RWPE2 (cell line): ENCODE results near the gene CRISPLD2.

Experiments used
- ATAC-seq: fragments of 200-7000 bp; cut with Tn5 transposase; 3 replicates; pipeline ENCODE4 v1.9.1; 2021; ENCODE audit warnings: low read depth
- DNase-seq: peaks from one replicate; pipeline ENCODE4 v3.0.0-alpha.2; 2020; ENCODE audit warnings: low spot score
- H3K27ac ChIP-seq: fragments of 450-650 bp; 2 replicates; pipeline ENCODE4 v1.5.1; 2017; ENCODE audit warnings: mild to moderate bottlenecking; ENCODE audit not compliant: poor library complexity, severe bottlenecking
- H3K27me3 ChIP-seq: fragments of 250-450 bp; sonication (Bioruptor Pico); 2 replicates; pipeline ENCODE4 v1.5.1; 2021; ENCODE audit warnings: mild to moderate bottlenecking, moderate library complexity; ENCODE audit not compliant: insufficient read depth, poor library complexity, severe bottlenecking
- H3K36me3 ChIP-seq: fragments of 250-450 bp; sonication (Bioruptor Pico); 2 replicates; pipeline ENCODE4 v1.5.1; 2020; ENCODE audit warnings: low read depth, mild to moderate bottlenecking, moderate library complexity
- H3K4me1 ChIP-seq: fragments of 250-450 bp; sonication (Bioruptor Pico); 2 replicates; pipeline ENCODE4 v1.5.1; 2021; ENCODE audit warnings: mild to moderate bottlenecking, moderate library complexity; ENCODE audit not compliant: insufficient read depth, poor library complexity, severe bottlenecking
- H3K4me3 ChIP-seq: fragments of 250-450 bp; sonication (Bioruptor Pico); 2 replicates; pipeline ENCODE4 v1.5.1; 2021; ENCODE audit warnings: mild to moderate bottlenecking, moderate library complexity; ENCODE audit not compliant: severe bottlenecking
- H3K9me3 ChIP-seq: fragments of 250-450 bp; sonication (Bioruptor Pico); 2 replicates; pipeline ENCODE4 v1.5.1; 2021; ENCODE audit warnings: mild to moderate bottlenecking, moderate library complexity; ENCODE audit not compliant: severe bottlenecking
- CTCF ChIP-seq: fragments of 450-650 bp; IDR thresholded peaks from one replicate; pipeline ENCODE4 v1.5.1; 2017; ENCODE audit warnings: mild to moderate bottlenecking, moderate library complexity; ENCODE audit not compliant: poor library complexity, severe bottlenecking

The CRISPLD2 gene

GRCh38 chr16:84818989-84819643, 669 bp upstream of the CRISPLD2 start:
- no peak for ATAC-seq
- Histone ChIP-seq H3K4me3 (no peak overlapping the region), H3K36me3 (no peaks in the 10 kb centered on the region), H3K4me1 (peaks cover 4% of the 10 kb centered on the region), H3K27ac (no peak overlapping the region), H3K9me3 (no peaks in the 10 kb centered on the region), H3K27me3 (peaks cover 6% of the 10 kb centered on the region)
- no peak for DNase-seq
- TF ChIP-seq CTCF: no peak

- DNase-seq (no peak), ATAC-seq (no peak)
- Histone ChIP-seq H3K9me3 (no peaks in the 10 kb centered on the region), H3K27me3 (peaks cover 6% of the 10 kb centered on the region), H3K4me1 (peaks cover 4% of the 10 kb centered on the region), H3K27ac (no peak overlapping the region), H3K4me3 (no peak overlapping the region), H3K36me3 (no peaks in the 10 kb centered on the region)
- TF ChIP-seq CTCF: no peak
These were observed 510 bp downstream of the CRISPLD2 start for GRCh38 chr16:84820305-84820684.

- no peak for ATAC-seq
- Histone ChIP-seq H3K4me1 (peaks cover 4% of the 10 kb centered on the region), H3K27me3 (peaks cover 6% of the 10 kb centered on the region), H3K9me3 (no peaks in the 10 kb centered on the region), H3K4me3 (no peak overlapping the region), H3K36me3 (no peaks in the 10 kb centered on the region), H3K27ac (no peak overlapping the region)
- TF ChIP-seq CTCF: no peak
- no peak for DNase-seq
These were observed 986 bp downstream of the CRISPLD2 start for GRCh38 chr16:84820771-84821170.

- no peak for TF ChIP-seq CTCF
- Histone ChIP-seq H3K4me3 (no peak overlapping the region), H3K27me3 (peaks cover 6% of the 10 kb centered on the region), H3K4me1 (peaks cover 4% of the 10 kb centered on the region), H3K9me3 (no peaks in the 10 kb centered on the region), H3K27ac (no peak overlapping the region), H3K36me3 (no peaks in the 10 kb centered on the region)
- ATAC-seq (no peak), DNase-seq (no peak)
These were observed 1.4 kb downstream of the CRISPLD2 start for GRCh38 chr16:84821179-84821578.
